ENCODE measurements around the gene ATP8A2.

The ATP8A2 gene

DNA sequence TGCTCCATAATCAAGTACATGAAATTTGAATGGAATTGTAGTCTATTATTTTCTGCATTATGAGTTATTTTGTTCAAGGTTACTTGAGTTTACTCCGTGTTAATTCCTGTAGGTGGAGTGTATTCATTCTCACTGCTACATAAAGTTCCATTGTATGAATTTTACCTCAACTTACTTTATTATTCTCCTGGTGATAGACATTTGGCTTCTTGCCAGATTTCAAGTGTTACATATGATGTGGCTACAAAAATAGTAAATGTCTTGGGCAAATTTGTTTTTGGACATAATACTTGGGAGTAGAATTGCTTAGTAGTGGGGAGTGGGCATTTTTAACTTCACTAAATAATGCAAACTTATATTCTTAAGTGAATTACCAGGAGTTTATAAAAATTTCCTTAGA, 351.1 kb downstream of the ATP8A2 start:
- no peak for DNase-seq (ENCODE audit: low read depth, low spot score)
- Histone ChIP-seq H3K36me3 (ENCODE audit: insufficient read depth, insufficient read length, low read length) (no peaks in the 10 kb centered on the region), H3K4me1 (ENCODE audit: insufficient read depth, insufficient read length) (no peaks in the 10 kb centered on the region), H3K4me3 (ENCODE audit: insufficient read length, low read depth) (no peak overlapping the region), H3K9ac (ENCODE audit: insufficient read length, low read depth) (no peak overlapping the region), H3K27me3 (ENCODE audit: insufficient read depth, insufficient read length) (no peaks in the 10 kb centered on the region), H3K9me3 (ENCODE audit: insufficient read depth, low read length) (no peaks in the 10 kb centered on the region)
- TF ChIP-seq SUZ12 (IDR thresholded peaks at IDR 0.05; ENCODE audit: extremely low read depth, insufficient read depth, insufficient read length): no peak
- TF ChIP-seq ZNF274 (IDR thresholded peaks at IDR 0.05; ENCODE audit: low read depth, low read length): no peak
- TF ChIP-seq YY1 (IDR thresholded peaks at IDR 0.05; ENCODE audit: insufficient read depth, insufficient read length): no peak

GRCh38 chr13:25725104-25725503, 353.3 kb downstream of the ATP8A2 start:
- H3K4me3 ChIP-seq (ENCODE audit: insufficient read length, low read depth): no peak overlapping the region

DNA sequence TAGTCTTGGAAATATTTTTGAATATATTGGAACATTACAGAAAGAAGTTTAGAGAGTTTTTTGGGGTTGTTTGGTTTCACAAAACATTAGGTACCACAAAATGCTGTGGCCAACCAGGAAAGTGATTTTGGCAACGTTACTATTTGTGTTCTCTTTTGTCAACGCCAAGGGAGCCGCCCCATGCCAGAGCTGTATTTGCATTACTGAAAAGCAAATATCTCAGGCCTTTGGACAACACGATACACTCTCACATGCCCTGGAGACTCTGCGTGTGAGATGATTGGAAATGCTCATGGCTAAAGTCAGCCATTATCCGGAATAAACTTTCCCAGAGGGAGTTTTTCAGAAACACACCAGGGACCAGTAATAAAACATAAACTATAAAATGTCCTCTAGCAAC, 355.5 kb downstream of the ATP8A2 start:
- Histone ChIP-seq H3K4me1 (ENCODE audit: insufficient read depth, insufficient read length) (no peaks in the 10 kb centered on the region), H3K9ac (ENCODE audit: insufficient read length, low read depth) (no peak overlapping the region), H3K27me3 (ENCODE audit: insufficient read depth, insufficient read length) (no peaks in the 10 kb centered on the region), H3K36me3 (ENCODE audit: insufficient read depth, insufficient read length, low read length) (no peaks in the 10 kb centered on the region), H3K4me3 (ENCODE audit: insufficient read length, low read depth) (no peak overlapping the region), H3K9me3 (ENCODE audit: insufficient read depth, low read length) (no peaks in the 10 kb centered on the region)
- DNase-seq (ENCODE audit: low read depth, low spot score): no peak
- TF ChIP-seq SUZ12 (IDR thresholded peaks at IDR 0.05; ENCODE audit: extremely low read depth, insufficient read depth, insufficient read length) (no peak), ZNF274 (IDR thresholded peaks at IDR 0.05; ENCODE audit: low read depth, low read length) (no peak), YY1 (IDR thresholded peaks at IDR 0.05; ENCODE audit: insufficient read depth, insufficient read length) (no peak)

More at GRCh38 chr13:25725104-25725503, 353.3 kb downstream of the ATP8A2 start:
- Histone ChIP-seq H3K4me1 (ENCODE audit: insufficient read depth, insufficient read length) (no peaks in the 10 kb centered on the region), H3K9me3 (ENCODE audit: insufficient read depth, low read length) (no peaks in the 10 kb centered on the region), H3K27me3 (ENCODE audit: insufficient read depth, insufficient read length) (no peaks in the 10 kb centered on the region), H3K9ac (ENCODE audit: insufficient read length, low read depth) (no peak overlapping the region), H3K36me3 (ENCODE audit: insufficient read depth, insufficient read length, low read length) (no peaks in the 10 kb centered on the region)
- DNase-seq (ENCODE audit: low read depth, low spot score): no peak
- TF ChIP-seq YY1 (IDR thresholded peaks at IDR 0.05; ENCODE audit: insufficient read depth, insufficient read length): no peak
- TF ChIP-seq SUZ12 (IDR thresholded peaks at IDR 0.05; ENCODE audit: extremely low read depth, insufficient read depth, insufficient read length): no peak
- no peak for TF ChIP-seq ZNF274 (IDR thresholded peaks at IDR 0.05; ENCODE audit: low read depth, low read length)

DNA sequence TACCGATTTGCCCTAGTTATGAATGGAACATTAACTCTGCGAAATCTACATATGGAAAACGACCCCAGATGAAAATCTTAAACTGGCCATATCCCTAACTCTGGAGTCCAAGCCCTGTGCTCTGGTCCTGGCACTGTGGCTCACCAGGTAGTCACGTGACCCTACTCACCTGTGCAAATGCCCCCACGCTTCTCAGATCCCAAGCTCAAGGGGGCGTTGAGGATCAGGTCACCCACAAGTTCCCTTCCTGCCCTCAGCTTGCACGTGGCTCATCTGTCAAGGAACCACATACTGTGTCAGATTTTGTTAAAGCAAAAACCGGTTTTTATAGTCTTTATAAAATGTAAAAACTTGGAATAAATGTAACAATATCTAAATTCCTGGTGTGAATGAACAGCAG, 356.0 kb downstream of the ATP8A2 start:
- Histone ChIP-seq H3K36me3 (ENCODE audit: insufficient read depth, insufficient read length, low read length) (no peaks in the 10 kb centered on the region), H3K4me3 (ENCODE audit: insufficient read length, low read depth) (no peak overlapping the region), H3K9me3 (ENCODE audit: insufficient read depth, low read length) (no peaks in the 10 kb centered on the region), H3K4me1 (ENCODE audit: insufficient read depth, insufficient read length) (no peaks in the 10 kb centered on the region), H3K27me3 (ENCODE audit: insufficient read depth, insufficient read length) (no peaks in the 10 kb centered on the region), H3K9ac (ENCODE audit: insufficient read length, low read depth) (no peak overlapping the region)
- TF ChIP-seq YY1 (IDR thresholded peaks at IDR 0.05; ENCODE audit: insufficient read depth, insufficient read length) (no peak), ZNF274 (IDR thresholded peaks at IDR 0.05; ENCODE audit: low read depth, low read length) (no peak), SUZ12 (IDR thresholded peaks at IDR 0.05; ENCODE audit: extremely low read depth, insufficient read depth, insufficient read length) (no peak)
- DNase-seq (ENCODE audit: low read depth, low spot score): no peak

DNA sequence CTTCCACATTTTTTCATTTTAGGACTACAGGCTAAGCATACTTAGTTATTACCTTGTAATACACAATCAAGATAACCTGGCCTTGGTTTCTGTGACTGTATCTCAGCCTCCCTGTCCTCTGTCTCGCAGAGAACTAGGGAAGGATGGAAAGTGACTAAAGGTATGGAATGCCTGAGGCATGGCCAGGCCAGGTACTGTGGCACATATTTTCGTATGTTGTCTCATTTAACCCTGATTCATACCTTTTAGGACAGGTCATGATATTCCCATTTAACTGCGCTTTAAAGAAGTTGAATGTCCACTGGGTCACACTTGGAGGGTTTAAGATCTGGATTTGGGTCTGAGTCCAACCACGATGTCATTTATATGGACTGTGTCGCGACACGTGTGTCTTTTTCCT, 357.4 kb downstream of the ATP8A2 start:
- no peaks in the 10 kb centered on the region for H3K36me3 ChIP-seq (ENCODE audit: insufficient read depth, insufficient read length, low read length)
- no peak for DNase-seq (ENCODE audit: low read depth, low spot score)
- H3K27me3 ChIP-seq (ENCODE audit: insufficient read depth, insufficient read length): no peaks in the 10 kb centered on the region
- H3K4me3 ChIP-seq (ENCODE audit: insufficient read length, low read depth): no peak overlapping the region
- H3K9ac ChIP-seq (ENCODE audit: insufficient read length, low read depth): no peak overlapping the region
- no peak for TF ChIP-seq YY1 (IDR thresholded peaks at IDR 0.05; ENCODE audit: insufficient read depth, insufficient read length)
- TF ChIP-seq ZNF274 (IDR thresholded peaks at IDR 0.05; ENCODE audit: low read depth, low read length): no peak
- no peak for TF ChIP-seq SUZ12 (IDR thresholded peaks at IDR 0.05; ENCODE audit: extremely low read depth, insufficient read depth, insufficient read length)
- no peaks in the 10 kb centered on the region for H3K4me1 ChIP-seq (ENCODE audit: insufficient read depth, insufficient read length)
- H3K9me3 ChIP-seq (ENCODE audit: insufficient read depth, low read length): no peaks in the 10 kb centered on the region

DNA sequence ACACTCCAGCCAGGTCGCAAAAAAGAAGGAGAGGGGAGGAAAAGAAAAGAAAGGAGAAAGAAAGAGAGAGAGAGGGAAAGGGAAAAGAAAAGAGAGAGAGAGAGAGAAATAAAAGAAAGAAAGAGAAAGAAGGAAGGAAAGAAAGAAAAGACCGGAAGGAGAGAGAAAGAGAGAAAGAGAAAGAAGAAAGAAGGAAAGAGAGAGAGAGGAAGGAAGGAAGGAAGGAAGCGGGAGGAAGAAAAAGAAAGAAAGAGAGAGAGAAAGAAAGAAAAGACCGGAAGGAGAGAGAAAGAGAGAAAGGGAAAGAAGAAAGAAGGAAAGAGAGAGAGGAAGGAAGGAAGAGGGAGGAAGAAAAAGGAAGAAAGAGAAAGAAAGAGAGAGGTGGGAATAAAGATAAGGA, 359.3 kb downstream of the ATP8A2 start:
- H3K9ac ChIP-seq (ENCODE audit: insufficient read length, low read depth): no peak overlapping the region
- H3K27me3 ChIP-seq (ENCODE audit: insufficient read depth, insufficient read length): no peaks in the 10 kb centered on the region
- no peak for TF ChIP-seq YY1 (IDR thresholded peaks at IDR 0.05; ENCODE audit: insufficient read depth, insufficient read length)
- no peak for TF ChIP-seq ZNF274 (IDR thresholded peaks at IDR 0.05; ENCODE audit: low read depth, low read length)
- no peak for TF ChIP-seq SUZ12 (IDR thresholded peaks at IDR 0.05; ENCODE audit: extremely low read depth, insufficient read depth, insufficient read length)
- no peaks in the 10 kb centered on the region for H3K36me3 ChIP-seq (ENCODE audit: insufficient read depth, insufficient read length, low read length)
- no peak for DNase-seq (ENCODE audit: low read depth, low spot score)
- no peaks in the 10 kb centered on the region for H3K9me3 ChIP-seq (ENCODE audit: insufficient read depth, low read length)
- H3K4me1 ChIP-seq (ENCODE audit: insufficient read depth, insufficient read length): no peaks in the 10 kb centered on the region
- no peak overlapping the region for H3K4me3 ChIP-seq (ENCODE audit: insufficient read length, low read depth)

DNA sequence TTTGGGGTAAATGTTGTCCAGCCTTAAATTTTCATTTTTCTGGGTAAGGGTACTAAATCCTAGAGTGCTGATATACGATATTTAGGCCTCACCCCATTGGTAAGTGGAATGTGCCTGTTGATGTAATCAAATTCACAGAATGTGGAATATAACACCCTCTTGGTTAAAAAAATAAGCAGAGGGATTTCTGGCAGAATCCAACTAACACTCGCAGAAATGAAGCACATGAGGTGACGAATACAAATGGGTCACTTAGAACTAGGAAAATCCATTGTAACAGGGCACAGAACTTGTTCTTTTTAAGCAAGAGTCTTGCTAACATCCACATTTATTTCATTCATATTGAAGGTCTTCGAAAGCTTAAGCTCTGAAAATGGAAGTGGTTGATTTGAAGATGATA, 359.8 kb downstream of the ATP8A2 start:
- no peak for TF ChIP-seq SUZ12 (IDR thresholded peaks at IDR 0.05; ENCODE audit: extremely low read depth, insufficient read depth, insufficient read length)
- Histone ChIP-seq H3K9ac (ENCODE audit: insufficient read length, low read depth) (no peak overlapping the region), H3K4me1 (ENCODE audit: insufficient read depth, insufficient read length) (no peaks in the 10 kb centered on the region), H3K4me3 (ENCODE audit: insufficient read length, low read depth) (no peak overlapping the region), H3K27me3 (ENCODE audit: insufficient read depth, insufficient read length) (no peaks in the 10 kb centered on the region), H3K9me3 (ENCODE audit: insufficient read depth, low read length) (no peaks in the 10 kb centered on the region), H3K36me3 (ENCODE audit: insufficient read depth, insufficient read length, low read length) (no peaks in the 10 kb centered on the region)
- DNase-seq (ENCODE audit: low read depth, low spot score): no peak

Data from NT2/D1 (cell line).